HG03378 (cell line): Measurements from ENCODE around the gene FADS3.

ENCODE experiments used
- ATAC-seq: cut with Tn5 transposase; IDR thresholded peaks from one replicate; pipeline ENCODE4 v1.9.1; 2021; ENCODE audit warnings: mild to moderate bottlenecking, moderate library complexity; ENCODE audit not compliant: unreplicated experiment

Gene FADS3

GRCh38 chr11:61891331-61892084, at the start of gene FADS3:
Gene FADS3 (minus strand): TSS chr11:61891545. CDS start chr11:61891381, 164 bp downstream.
- no peak for ATAC-seq

DNA sequence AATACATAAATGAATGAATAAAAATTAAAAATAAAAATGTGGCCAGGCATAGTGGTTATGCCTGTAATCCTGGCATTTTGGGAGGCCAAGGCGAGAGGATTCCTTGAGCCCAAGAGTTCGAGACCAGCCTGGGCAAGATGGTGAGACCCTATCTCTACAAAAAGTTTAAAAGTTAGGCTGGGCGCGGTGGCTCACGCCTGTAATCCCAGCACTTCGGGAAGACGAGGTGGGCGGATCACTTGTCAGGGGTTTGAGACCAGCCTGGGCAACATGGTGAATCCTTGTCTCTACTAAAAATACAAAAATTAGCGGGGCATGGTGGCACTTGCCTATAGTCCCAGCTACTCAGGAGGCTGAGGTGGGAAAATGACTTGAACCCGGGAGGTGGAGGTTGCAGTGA, 49.1 kb upstream of the FADS3 start:
- no peak for ATAC-seq

DNA sequence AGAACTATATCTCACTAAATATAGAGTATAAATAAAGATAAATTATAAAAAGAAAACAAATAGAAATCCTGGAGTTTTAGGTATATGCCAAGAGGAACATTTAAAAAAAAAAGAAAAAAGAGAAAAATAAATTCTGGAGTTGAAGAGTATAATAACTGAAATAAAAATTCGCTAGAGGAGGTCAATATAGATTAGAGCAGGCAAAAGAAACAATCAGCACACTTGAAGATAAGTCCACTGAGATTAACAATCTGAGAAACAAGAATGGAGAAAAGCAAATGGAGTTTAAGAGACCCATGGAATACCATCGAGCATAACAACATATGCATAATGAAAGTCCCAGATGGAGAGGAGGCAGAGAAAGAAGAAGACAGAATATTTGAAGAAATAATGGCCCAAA, 44.5 kb upstream of the FADS3 start:
- ATAC-seq, result no peak

- ATAC-seq, result no peak
These were observed 39.6 kb upstream of the FADS3 start for GRCh38 chr11:61930933-61931332.

- no peak for ATAC-seq
These were observed 37.3 kb upstream of the FADS3 start for GRCh38 chr11:61928606-61929005.

DNA sequence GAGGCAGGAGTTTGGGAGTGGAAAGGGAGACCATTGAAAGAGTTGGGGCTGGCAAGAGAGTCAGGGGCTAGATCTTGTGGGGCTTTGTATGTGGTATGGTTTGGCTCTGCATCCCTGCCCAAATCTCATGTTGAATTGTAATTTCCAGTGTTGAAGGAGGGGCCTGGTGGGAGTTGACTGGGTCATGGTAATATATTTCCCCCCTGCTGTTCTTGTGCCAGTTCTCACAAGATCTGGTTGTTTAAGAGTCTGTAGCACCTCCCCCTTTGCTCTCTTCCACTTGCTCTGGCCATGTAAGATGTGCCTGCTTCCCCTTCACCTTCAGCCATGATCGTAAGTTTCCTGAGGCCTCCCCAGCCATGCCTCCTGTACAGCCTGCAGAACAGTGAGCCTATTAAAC, 36.2 kb upstream of the FADS3 start:
- no peak for ATAC-seq

DNA sequence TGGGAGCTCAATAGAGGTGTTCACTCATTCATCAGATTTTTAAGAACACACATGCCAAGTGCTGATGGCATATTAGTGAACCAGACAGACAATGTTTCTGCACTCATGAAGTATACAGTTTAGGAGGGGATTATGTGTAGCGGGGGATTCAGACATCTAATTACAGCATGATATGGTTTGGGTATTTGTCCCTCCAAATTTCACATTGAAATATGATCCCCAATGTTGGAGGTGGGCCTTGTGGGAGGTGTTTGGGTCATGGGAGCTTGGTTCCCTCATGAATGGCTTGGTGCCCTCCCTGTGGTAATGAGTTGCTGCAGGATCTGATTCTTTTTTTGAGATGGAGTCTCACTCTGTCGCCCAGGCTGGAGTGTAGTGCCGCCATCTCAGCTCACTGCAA, 34.9 kb upstream of the FADS3 start:
- no peak for ATAC-seq

GRCh38 chr11:61925736-61926135, 34.4 kb upstream of the FADS3 start:
- no peak for ATAC-seq

DNA sequence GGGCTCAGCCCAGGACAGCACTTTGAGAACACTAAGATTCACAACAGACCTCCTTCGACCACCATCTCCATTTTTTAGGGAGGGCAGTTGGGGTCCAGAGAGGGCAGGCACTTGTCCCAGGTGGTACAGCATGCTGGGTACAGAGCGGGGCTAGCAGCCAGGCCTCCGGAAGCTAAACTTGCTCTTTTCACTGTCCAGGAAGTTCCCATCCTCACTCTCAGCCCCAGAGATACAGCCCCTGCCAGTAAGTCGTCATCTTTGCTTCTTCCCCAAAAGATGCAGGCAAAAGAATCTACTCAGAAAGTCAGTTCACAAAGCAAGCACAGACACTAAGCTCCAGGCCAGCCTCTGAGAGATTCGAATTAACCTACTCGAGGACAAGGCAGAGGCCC, 32.7 kb upstream of the FADS3 start:
- no peak for ATAC-seq

DNA sequence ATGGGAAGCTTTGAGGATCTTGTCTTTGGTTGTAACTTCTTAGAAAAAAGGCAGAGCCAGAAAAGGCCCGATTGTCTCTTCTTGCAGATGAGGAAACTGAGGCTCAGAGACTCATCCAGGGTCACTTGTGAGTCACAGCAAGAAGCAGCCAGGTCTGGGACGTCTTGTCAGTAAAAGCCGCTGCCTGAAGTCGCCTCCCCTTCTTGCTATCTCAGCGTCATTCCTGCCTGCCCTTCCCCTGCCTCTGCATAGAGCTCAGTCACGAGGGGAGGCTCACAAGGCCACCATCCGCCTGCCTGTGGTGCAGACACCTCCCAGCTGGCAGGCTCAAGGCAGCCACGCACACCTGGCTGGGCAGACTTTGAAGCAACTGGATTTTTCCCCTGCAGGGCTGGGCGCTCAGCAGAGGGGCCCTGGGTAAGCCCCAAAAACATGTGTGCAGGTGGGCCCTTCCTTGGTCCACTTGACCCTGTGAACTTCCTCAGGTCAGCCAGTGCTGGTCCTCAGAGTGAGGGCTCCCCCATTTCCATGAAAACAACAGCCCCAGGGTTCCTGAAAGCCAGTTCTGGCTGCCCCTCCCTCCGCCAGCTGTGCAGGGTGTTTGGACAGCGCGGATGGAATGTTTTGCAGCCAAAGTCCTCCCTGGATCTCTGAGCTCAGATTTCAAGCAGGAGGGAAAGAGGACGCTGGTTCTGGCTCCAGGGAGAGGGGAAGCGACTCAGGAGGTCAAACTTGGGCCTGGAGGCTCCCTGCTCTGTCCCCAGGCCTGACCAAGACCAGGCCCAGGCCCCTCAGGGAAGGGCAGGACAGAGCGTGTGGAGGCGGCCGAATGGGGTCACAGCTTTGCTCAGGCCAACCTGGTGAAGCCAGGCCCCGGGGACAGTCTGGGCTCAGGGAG, 32.1 kb upstream of the FADS3 start:
- ATAC-seq, result no peak

- no peak for ATAC-seq
These were observed 31.2 kb upstream of the FADS3 start for GRCh38 chr11:61922539-61922938.

GRCh38 chr11:61921446-61921845, 30.1 kb upstream of the FADS3 start:
- no peak for ATAC-seq

- no peak for ATAC-seq
These were observed 28.6 kb upstream of the FADS3 start for GRCh38 chr11:61919705-61920631.

- ATAC-seq, result no peak
These were observed 27.8 kb upstream of the FADS3 start for GRCh38 chr11:61918938-61919704.

- ATAC-seq, result no peak
These were observed 27.0 kb upstream of the FADS3 start for GRCh38 chr11:61918251-61918937.

GRCh38 chr11:61917334-61918109, 26.2 kb upstream of the FADS3 start, which contains the start of gene RAB3IL1:
Gene RAB3IL1 (minus strand): TSS chr11:61917566. CDS start chr11:61917367, 199 bp downstream.
- no peak for ATAC-seq

GRCh38 chr11:61916737-61917333, 25.5 kb upstream of the FADS3 start:
- no peak for ATAC-seq

DNA sequence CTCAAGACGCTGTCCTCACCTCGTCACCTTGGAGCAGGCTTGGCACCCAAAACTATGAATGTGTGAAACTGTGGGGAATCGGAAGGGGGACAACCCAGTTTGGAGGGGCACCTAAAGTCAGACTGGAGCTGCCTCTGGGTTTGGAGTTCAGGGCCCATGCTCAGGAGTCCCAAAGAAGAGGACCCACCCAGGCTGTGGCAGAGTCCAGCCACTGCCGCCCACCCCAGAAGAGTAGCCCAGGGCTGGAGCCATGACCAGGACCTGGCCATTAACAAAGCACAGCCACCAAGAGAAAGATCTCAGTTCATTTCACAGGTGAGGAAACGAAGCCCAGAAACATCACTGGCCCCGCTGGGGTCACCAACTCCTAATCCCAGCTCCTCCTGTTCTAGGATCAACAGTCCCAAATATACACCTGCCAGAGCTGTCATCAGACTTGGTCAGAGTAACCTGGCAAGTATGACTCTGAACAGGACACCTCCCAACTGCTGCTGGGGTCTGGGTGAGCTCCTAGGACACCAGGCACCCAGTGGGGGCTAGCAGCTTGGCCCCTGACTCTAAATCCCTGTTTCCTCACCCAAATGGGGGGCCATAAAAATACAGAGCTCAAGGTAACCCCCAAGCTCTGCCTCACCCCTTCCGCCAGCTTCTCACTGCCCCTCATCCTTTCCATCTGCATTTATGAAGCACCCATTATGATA, 23.3 kb upstream of the FADS3 start:
- no peak for ATAC-seq
